Body of pancreas (tissue), 4 donors: Measurements from ENCODE around the gene CCDC149. TPM values are rescaled to one million over a fixed set of nuclear protein-coding genes. Genes with fewer than 3 reads are reported as not detected.
A peak's percentile ranks its signal among the peaks of the same experiment; 100 is the strongest.

Experiments used
- ATAC-seq: fragments of 150-250 bp; one replicate; pipeline ENCODE4 v1.9.1; 2016
- DNase-seq, 4 donors: peaks; one replicate each; pipeline ENCODE4 v3.0.0-alpha.2; 2019
- H3K27ac ChIP-seq, 4 donors: fragments of 200-600 bp; sonication (generic); 1 replicate in 3 of 4; 2 replicates in 1 of 4; pipeline versions ENCODE4 v1.5.1 to v1.6.1; 2016 to 2019; ENCODE audit warnings: mild to moderate bottlenecking in 1 of 4, mixed read lengths in 1 of 4, moderate library complexity in 1 of 4
- H3K27me3 ChIP-seq, 2 donors: fragments of 200-600 bp; sonication (generic); one replicate each; pipeline ENCODE4 v1.6.0; 2016; ENCODE audit warnings: mild to moderate bottlenecking in 1 of 2
- H3K36me3 ChIP-seq, 2 donors: fragments of 200-600 bp; sonication (generic); replicated peaks in 1 of 2; 2 replicates each; pipeline ENCODE4 v1.5.1; 2016; ENCODE audit warnings: low read depth in 2 of 2; ENCODE audit not compliant: insufficient read depth in 1 of 2
- H3K4me1 ChIP-seq: fragments of 200-600 bp; sonication (generic); one replicate; pipeline ENCODE4 v1.6.0; 2016
- H3K4me3 ChIP-seq, 2 donors: fragments of 200-600 bp; sonication (generic); 1 replicate in 1 of 2; 2 replicates in 1 of 2; pipeline ENCODE4 v1.5.1; 2016 to 2019
- H3K9me3 ChIP-seq, 3 donors: fragments of 200-600 bp; sonication (generic); 1 replicate in 2 of 3; 2 replicates in 1 of 3; pipeline ENCODE4 v1.5.1; 2016
- POLR2A ChIP-seq, 3 donors: fragments of 450-650 bp; IDR thresholded peaks; one replicate each; pipeline ENCODE4 v1.6.1; 2016; ENCODE audit warnings: antibody characterized with exemption in 3 of 3, mild to moderate bottlenecking in 2 of 3
- WGBS, 2 donors: methylation state at CpG; one replicate each; pipeline ENCODE4 v1.1.5; 2017; 5-methylcytosine and 5-hydroxymethylcytosine counted together
- intact Hi-C: fragments of 100-400 bp; cut with DNase I; formaldehyde crosslinking; loops from one replicate; pipeline ENCODE4 v1.15.1; 2023
- total RNA-seq, 2 donors: library from RNA; depleted of rRNA; stranded (reverse); fragments of >200 nt; gene quantifications; one replicate each; pipeline ENCODE4 v1.1.0, GENCODE V29; 2016
- TF ChIP-seq, protein P1 (sequence below), 7 experiments: fragments of 450-650 bp in 4 of 7; fragments of 200-600 bp in 3 of 7; sonication (generic) in 3 of 7; IDR thresholded peaks; one replicate each; pipeline ENCODE4 v1.5.1; 2016 to 2019; ENCODE audit warnings: antibody characterized with exemption in 7 of 7

Gene CCDC149
- 10 to 100 TPM in 1 of 2 donors, 1 to 10 TPM in 1; 9.6 to 15.0 TPM for total RNA-seq

- ATAC-seq (peak; percentile 95), DNase-seq (peak; percentile 93 to 95 (median 95))
- Histone ChIP-seq H3K9me3 (no peaks in the 10 kb centered on the region), H3K4me3 (peak within 1 kb of the TSS; percentile 19 to 30), H3K4me1 (peaks cover 17% of the 10 kb centered on the region), H3K27me3 (no peaks in the 10 kb centered on the region), H3K27ac (peak within 1 kb of the TSS; percentile 97 to 99 (median 99)), H3K36me3 (peaks cover 0 to 7% of the 10 kb centered on the region in 2 donors)
- intact Hi-C loops, result no loop called here
- 2 to 7% methylated on average over 9 to 89 of the region's 92 CpGs for WGBS, 2 donors
- peak; percentile 94 to 95 (median 94) for TF ChIP-seq POLR2A (IDR thresholded peaks at IDR 0.05)
- TF ChIP-seq, protein P1, sequence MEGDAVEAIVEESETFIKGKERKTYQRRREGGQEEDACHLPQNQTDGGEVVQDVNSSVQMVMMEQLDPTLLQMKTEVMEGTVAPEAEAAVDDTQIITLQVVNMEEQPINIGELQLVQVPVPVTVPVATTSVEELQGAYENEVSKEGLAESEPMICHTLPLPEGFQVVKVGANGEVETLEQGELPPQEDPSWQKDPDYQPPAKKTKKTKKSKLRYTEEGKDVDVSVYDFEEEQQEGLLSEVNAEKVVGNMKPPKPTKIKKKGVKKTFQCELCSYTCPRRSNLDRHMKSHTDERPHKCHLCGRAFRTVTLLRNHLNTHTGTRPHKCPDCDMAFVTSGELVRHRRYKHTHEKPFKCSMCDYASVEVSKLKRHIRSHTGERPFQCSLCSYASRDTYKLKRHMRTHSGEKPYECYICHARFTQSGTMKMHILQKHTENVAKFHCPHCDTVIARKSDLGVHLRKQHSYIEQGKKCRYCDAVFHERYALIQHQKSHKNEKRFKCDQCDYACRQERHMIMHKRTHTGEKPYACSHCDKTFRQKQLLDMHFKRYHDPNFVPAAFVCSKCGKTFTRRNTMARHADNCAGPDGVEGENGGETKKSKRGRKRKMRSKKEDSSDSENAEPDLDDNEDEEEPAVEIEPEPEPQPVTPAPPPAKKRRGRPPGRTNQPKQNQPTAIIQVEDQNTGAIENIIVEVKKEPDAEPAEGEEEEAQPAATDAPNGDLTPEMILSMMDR (IDR thresholded peaks at IDR 0.05), result peak in 2 of 7 experiments; percentile 5 to 18
These were observed at the start of gene CCDC149 for GRCh38 chr4:24912252-24913118. CCDC149 (minus strand) TSS chr4:24913042; CDS start chr4:24912864, 178 bp downstream.

- H3K36me3 ChIP-seq, result no peaks in the 10 kb centered on the region
- H3K9me3 ChIP-seq, result no peaks in the 10 kb centered on the region
- whole genome bisulfite sequencing, 2 donors, result 62% methylated on average over 2 of the region's 2 CpGs; no CpG with 5 or more reads in 1 of the 2 donors
- intact Hi-C loops, result no loop called here
- DNase-seq, result no peak
- H3K4me3 ChIP-seq, result no peak overlapping the region
- H3K27me3 ChIP-seq, result no peaks in the 10 kb centered on the region
- H3K27ac ChIP-seq, result no peak overlapping the region
- no peak for TF ChIP-seq POLR2A (IDR thresholded peaks at IDR 0.05)
- TF ChIP-seq, protein P1 (IDR thresholded peaks at IDR 0.05), result no peak
- no peaks in the 10 kb centered on the region for H3K4me1 ChIP-seq
- ATAC-seq, result no peak
These were observed 45.0 kb upstream of the CCDC149 start for GRCh38 chr4:24957886-24958285.

GRCh38 chr4:24956763-24957162 is 43.9 kb upstream of the CCDC149 start:
- no peak for DNase-seq
- ATAC-seq, result no peak
- Histone ChIP-seq H3K4me1 (no peaks in the 10 kb centered on the region), H3K9me3 (no peaks in the 10 kb centered on the region), H3K36me3 (no peaks in the 10 kb centered on the region), H3K27me3 (no peaks in the 10 kb centered on the region), H3K4me3 (no peak overlapping the region), H3K27ac (no peak overlapping the region)
- 83 to 89% methylated on average over 2 of the region's 2 CpGs for WGBS, 2 donors
- no peak for TF ChIP-seq POLR2A (IDR thresholded peaks at IDR 0.05)
- TF ChIP-seq, protein P1 (IDR thresholded peaks at IDR 0.05), result no peak
- intact Hi-C loops, result no loop called here

GRCh38 chr4:24956091-24956490 is 43.2 kb upstream of the CCDC149 start:
- H3K4me1 ChIP-seq, result no peaks in the 10 kb centered on the region
- WGBS, 2 donors, result 88 to 92% methylated on average over 2 of the region's 2 CpGs
- ATAC-seq (no peak), DNase-seq (no peak)
- TF ChIP-seq, protein P1 (IDR thresholded peaks at IDR 0.05), result no peak
- TF ChIP-seq POLR2A (IDR thresholded peaks at IDR 0.05), result no peak
- H3K27me3 ChIP-seq, result no peaks in the 10 kb centered on the region
- intact Hi-C loops, result no loop called here
- no peaks in the 10 kb centered on the region for H3K9me3 ChIP-seq
- no peaks in the 10 kb centered on the region for H3K36me3 ChIP-seq
- H3K27ac ChIP-seq, result no peak overlapping the region
- H3K4me3 ChIP-seq, result no peak overlapping the region
